Common myeloid progenitor, CD34-positive (primary cell): ENCODE measurements around the gene CFAP61.
A peak's percentile ranks its signal among the peaks of the same experiment; 100 is the strongest.
"Not testable (repeated sequence)": the region's sequence is repeated elsewhere in the genome, so short reads cannot be mapped to it uniquely, and the experiment has no call there.

Source experiments
- CTCF ChIA-PET: fragments of 350-600 bp; sonication (Branson Sonifier 250); formaldehyde crosslinking; loops from one replicate; lab custom pipeline; 2021; ENCODE audit warnings: antibody characterized with exemption; lab: Charles Lee
- POLR2A ChIA-PET: fragments of 350-600 bp; sonication (Branson Sonifier 250); formaldehyde crosslinking; loops from one replicate; lab custom pipeline; 2021; ENCODE audit warnings: antibody characterized with exemption; lab: Charles Lee
- DNase-seq, 3 donors: peaks; one replicate each; pipeline versions ENCODE4 v3.0.0 to v3.0.0-alpha.2; 2013
- H3K27ac ChIP-seq, 2 experiments: 1 replicate in 1 of 2; 2 replicates in 1 of 2; pipeline ENCODE4 v1.7.0; 2013; ENCODE audit warnings: inconsistent platforms in 2 of 2, low read length in 2 of 2, mild to moderate bottlenecking in 2 of 2, low read depth in 1 of 2, moderate library complexity in 1 of 2; ENCODE audit not compliant: severe bottlenecking in 2 of 2, insufficient read depth in 1 of 2, poor library complexity in 1 of 2
- H3K27me3 ChIP-seq, 5 experiments: replicated peaks in 2 of 5; 1 replicate in 3 of 5; 2 replicates in 2 of 5; pipeline versions ENCODE4 v1.6.1 to v1.7.0; 2013; ENCODE audit warnings: low read length in 4 of 5, mild to moderate bottlenecking in 2 of 5, moderate library complexity in 2 of 5, inconsistent platforms in 1 of 5; ENCODE audit not compliant: insufficient read depth in 5 of 5, control insufficient read depth in 4 of 5
- H3K36me3 ChIP-seq, 4 experiments: 1 replicate in 2 of 4; 2 replicates in 2 of 4; pipeline versions ENCODE4 v1.6.1 to v1.7.0; 2013; ENCODE audit warnings: low read length in 3 of 4, control low read depth in 1 of 4, mild to moderate bottlenecking in 1 of 4; ENCODE audit not compliant: control insufficient read depth in 4 of 4, insufficient read depth in 4 of 4
- H3K4me1 ChIP-seq, 4 experiments: 1 replicate in 3 of 4; 2 replicates in 1 of 4; pipeline versions ENCODE4 v1.6.1 to v1.7.1; 2013; ENCODE audit warnings: low read length in 3 of 4, mild to moderate bottlenecking in 3 of 4, control low read depth in 1 of 4, inconsistent platforms in 1 of 4, moderate library complexity in 1 of 4; ENCODE audit not compliant: control insufficient read depth in 4 of 4, insufficient read depth in 4 of 4; ENCODE audit errors: control extremely low read depth in 1 of 4
- H3K4me3 ChIP-seq, 7 experiments: 1 replicate in 4 of 7; 2 replicates in 3 of 7; pipeline versions ENCODE4 v1.5.1 to v1.7.0; 2013; ENCODE audit warnings: mild to moderate bottlenecking in 7 of 7, low read length in 6 of 7, moderate library complexity in 6 of 7, inconsistent platforms in 2 of 7, low read depth in 2 of 7, control low read depth in 1 of 7; ENCODE audit not compliant: insufficient read depth in 4 of 7, control insufficient read depth in 1 of 7; ENCODE audit errors: extremely low read depth in 1 of 7
- H3K9me3 ChIP-seq, 5 experiments: 1 replicate in 4 of 5; 2 replicates in 1 of 5; pipeline versions ENCODE4 v1.6.1 to v1.7.1; 2013; ENCODE audit warnings: low read length in 4 of 5, mild to moderate bottlenecking in 2 of 5, inconsistent platforms in 1 of 5, low read depth in 1 of 5, moderate library complexity in 1 of 5; ENCODE audit not compliant: control insufficient read depth in 4 of 5, insufficient read depth in 2 of 5; ENCODE audit errors: control extremely low read depth in 1 of 5
- WGBS: methylation state at CpG from one replicate; pipeline ENCODE4 v1.1.5; 2013; ENCODE audit not compliant: insufficient coverage; 5-methylcytosine and 5-hydroxymethylcytosine counted together

Gene CFAP61

GRCh38 chr20:20100881-20101280 lies 48.5 kb downstream of the CFAP61 start:
- ChIA-PET POLR2A (no interaction called here), CTCF (no interaction called here)
- H3K36me3 ChIP-seq, result no peaks in the 10 kb centered on the region
- H3K4me1 ChIP-seq, result no peaks in the 10 kb centered on the region
- no peaks in the 10 kb centered on the region for H3K9me3 ChIP-seq
- no peak overlapping the region for H3K4me3 ChIP-seq
- H3K27ac ChIP-seq, result no peak overlapping the region
- H3K27me3 ChIP-seq, result peaks cover 0 to 3% (median 0%) of the 10 kb centered on the region in 5 experiments
- DNase-seq, result no peak

GRCh38 chr20:20102163-20102562 lies 49.8 kb downstream of the CFAP61 start:
- ChIA-PET POLR2A (no interaction called here), CTCF (interaction anchor here (1.4 kb wide), 1 partner anchor 18 kb away, joined by 3 read pairs; no protein-coding TSS in a partner anchor)
- no peak overlapping the region for H3K4me3 ChIP-seq
- no peaks in the 10 kb centered on the region for H3K36me3 ChIP-seq
- peaks cover 0 to 4% (median 0%) of the 10 kb centered on the region in 5 experiments for H3K27me3 ChIP-seq
- H3K9me3 ChIP-seq, result no peaks in the 10 kb centered on the region
- H3K4me1 ChIP-seq, result no peaks in the 10 kb centered on the region
- DNase-seq, result no peak
- no peak overlapping the region for H3K27ac ChIP-seq

- Histone ChIP-seq H3K27ac (no peak overlapping the region), H3K9me3 (no peaks in the 10 kb centered on the region)
- POLR2A ChIA-PET, result no interaction called here
Observed at GRCh38 chr20:20102716-20103258, 50.5 kb downstream of the CFAP61 start.

GRCh38 chr20:20103486-20103885 lies 51.2 kb downstream of the CFAP61 start:
- Histone ChIP-seq H3K9me3 (no peaks in the 10 kb centered on the region), H3K4me3 (no peak overlapping the region), H3K4me1 (no peaks in the 10 kb centered on the region), H3K27ac (no peak overlapping the region), H3K36me3 (no peaks in the 10 kb centered on the region), H3K27me3 (peaks cover 0 to 5% (median 0%) of the 10 kb centered on the region in 5 experiments)
- CTCF ChIA-PET, result no interaction called here
- POLR2A ChIA-PET, result no interaction called here
- DNase-seq, result no peak
- WGBS, result 100% methylated on average over 1 of the region's 2 CpGs

More at GRCh38 chr20:20102716-20103258, 50.5 kb downstream of the CFAP61 start:
- Histone ChIP-seq H3K4me3 (no peak overlapping the region), H3K27me3 (peaks cover 0 to 5% (median 0%) of the 10 kb centered on the region in 5 experiments), H3K4me1 (no peaks in the 10 kb centered on the region), H3K36me3 (no peaks in the 10 kb centered on the region)
- no peak for DNase-seq
- CTCF ChIA-PET, result no interaction called here

GRCh38 chr20:20123187-20123586 lies 70.9 kb downstream of the CFAP61 start:
- H3K36me3 ChIP-seq, H3K4me3 ChIP-seq, H3K27ac ChIP-seq, H3K27me3 ChIP-seq, DNase-seq, POLR2A ChIA-PET, H3K4me1 ChIP-seq, CTCF ChIA-PET: not testable (repeated sequence)
- WGBS, result no CpG with 5 or more reads among the region's 1 CpG
- peaks cover 1 to 24% (median 7%) of the 10 kb centered on the region in 5 experiments for H3K9me3 ChIP-seq

GRCh38 chr20:20130399-20130798 lies 78.1 kb downstream of the CFAP61 start:
- Histone ChIP-seq H3K9me3 (peaks cover 3 to 37% (median 5%) of the 10 kb centered on the region in 5 experiments), H3K27me3 (no peaks in the 10 kb centered on the region), H3K4me1 (no peaks in the 10 kb centered on the region), H3K27ac (no peak overlapping the region), H3K4me3 (no peak overlapping the region), H3K36me3 (no peaks in the 10 kb centered on the region)
- DNase-seq, result peak in 2 of 3 donors; percentile 2
- ChIA-PET POLR2A (no interaction called here), CTCF (interaction anchor here (0.6 to 1.0 kb wide), 2 partner anchors 11 to 1105 kb away, joined by 4 read pairs; no protein-coding TSS in a partner anchor)

- Histone ChIP-seq H3K27ac (no peak overlapping the region), H3K27me3 (no peaks in the 10 kb centered on the region), H3K4me1 (no peaks in the 10 kb centered on the region), H3K4me3 (no peak overlapping the region), H3K9me3 (peaks cover 0 to 25% (median 5%) of the 10 kb centered on the region in 5 experiments), H3K36me3 (no peaks in the 10 kb centered on the region)
- 88% methylated on average over 1 of the region's 1 CpG for WGBS
- DNase-seq, result no peak
- ChIA-PET CTCF (no interaction called here), POLR2A (no interaction called here)
Observed at GRCh38 chr20:20134941-20135575, 82.7 kb downstream of the CFAP61 start.
